HG02852 (cell line): ENCODE measurements around the gene DMXL1.
A peak's percentile ranks its signal among the peaks of the same experiment; 100 is the strongest.

Source experiments
- ATAC-seq: cut with Tn5 transposase; IDR thresholded peaks from one replicate; pipeline ENCODE4 v1.9.1; 2021; ENCODE audit warnings: mild to moderate bottlenecking, moderate library complexity; ENCODE audit not compliant: unreplicated experiment

DMXL1 gene

DNA sequence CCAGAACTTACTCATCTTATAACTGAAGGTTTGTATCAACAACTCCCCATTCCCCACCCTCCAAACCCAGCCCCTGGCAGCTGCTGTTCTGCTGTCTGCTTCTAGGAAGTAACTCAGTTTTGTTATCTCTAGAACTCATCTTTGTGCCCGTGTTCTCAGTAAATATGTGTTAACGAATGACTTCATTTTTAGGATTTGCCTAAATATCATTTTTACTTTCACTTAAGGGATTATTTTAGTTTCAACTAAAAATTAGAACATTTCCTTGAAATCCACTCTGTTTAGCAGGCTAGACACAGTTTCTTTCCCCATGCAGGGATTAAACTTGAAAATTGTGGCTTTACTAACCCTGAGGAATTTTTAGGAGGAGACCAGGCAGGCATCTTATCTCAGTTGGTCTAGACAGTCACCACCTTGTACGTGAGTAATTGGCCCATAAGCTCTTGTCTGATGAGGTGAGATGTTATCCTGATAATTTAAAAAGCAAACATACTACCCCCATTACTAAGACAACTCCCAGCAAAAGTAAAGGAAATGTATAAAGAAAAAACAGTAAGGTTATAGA is 216.7 kb downstream of the DMXL1 start:
- peak; percentile 41 for ATAC-seq

DNA sequence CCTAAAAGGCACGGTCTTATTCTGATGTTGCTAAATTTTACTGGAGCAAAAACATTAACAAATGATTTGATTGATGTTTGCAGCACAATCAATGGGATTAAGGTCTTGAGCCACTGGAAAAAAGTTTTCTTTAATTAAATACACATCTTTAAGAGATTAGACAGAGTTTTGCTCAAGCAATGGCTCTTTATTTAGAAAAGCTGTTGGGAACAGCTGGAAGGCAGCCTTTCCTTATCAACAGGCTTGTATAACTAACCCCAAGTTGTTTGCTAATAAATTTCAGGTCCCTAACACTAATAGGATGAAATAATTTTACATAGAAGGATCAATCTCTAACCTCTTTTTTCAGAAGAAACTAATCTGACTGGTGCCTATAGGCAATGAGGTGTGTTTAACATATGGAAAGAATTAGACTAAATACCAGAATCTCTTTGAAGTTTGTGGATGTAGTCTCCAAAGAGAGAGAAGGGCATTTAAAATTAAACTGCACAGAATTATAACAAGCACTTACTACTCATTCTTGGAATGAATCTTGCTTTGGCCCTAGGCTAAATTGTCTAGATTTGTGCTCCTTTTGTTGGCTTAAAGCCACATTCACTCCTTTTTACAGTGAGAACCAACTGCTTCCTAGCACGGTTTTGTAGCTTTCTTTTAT is 217.6 kb downstream of the DMXL1 start:
- ATAC-seq = no peak

- no peak for ATAC-seq
These were observed 218.7 kb downstream of the DMXL1 start for GRCh38 chr5:119289438-119290044.

DNA sequence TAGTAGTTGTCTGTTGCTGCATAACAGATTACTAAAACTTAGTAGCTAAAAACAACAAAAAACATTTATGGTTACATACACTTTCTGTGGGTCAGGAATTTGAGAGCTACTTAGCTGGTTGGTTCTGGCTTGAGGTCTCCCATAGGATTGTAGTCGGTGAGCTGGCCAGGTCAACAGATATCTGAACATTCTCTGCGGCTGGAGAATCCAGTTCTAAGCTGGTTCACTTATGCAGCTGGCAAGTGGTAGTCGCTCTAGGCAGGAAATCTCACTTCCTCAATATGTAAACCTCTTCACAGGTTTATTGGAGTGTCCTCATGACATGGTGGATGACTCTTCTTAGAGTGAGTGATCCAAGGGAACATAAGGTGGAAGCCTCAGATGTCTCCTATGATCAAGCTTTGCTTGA is 219.3 kb downstream of the DMXL1 start:
- ATAC-seq = peak; percentile 81

- no peak for ATAC-seq
These were observed 219.7 kb downstream of the DMXL1 start for GRCh38 chr5:119290607-119291006.

- no peak for ATAC-seq
These were observed 220.2 kb downstream of the DMXL1 start for GRCh38 chr5:119291056-119291455.

DNA sequence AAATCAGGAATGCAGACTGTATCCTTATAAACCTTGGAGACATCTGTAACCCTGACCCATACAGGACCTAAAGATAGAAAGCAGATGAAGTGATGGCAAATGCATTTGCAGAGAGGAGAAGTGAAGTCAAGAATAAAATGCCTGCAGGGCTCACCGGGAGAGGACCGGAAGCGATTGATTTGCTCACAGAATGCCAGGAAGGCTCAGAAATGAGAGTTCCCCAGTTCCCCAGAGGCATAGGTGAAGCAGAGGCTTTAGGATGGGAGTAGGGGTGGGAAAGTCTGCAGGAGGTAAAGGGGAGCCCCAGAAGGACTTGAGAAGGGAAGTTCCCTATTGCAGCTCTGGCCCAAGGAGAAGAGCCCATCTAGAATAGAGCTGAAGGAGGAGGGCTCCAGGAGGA is 221.0 kb downstream of the DMXL1 start:
- ATAC-seq = no peak

- no peak for ATAC-seq
These were observed 222.0 kb downstream of the DMXL1 start for GRCh38 chr5:119292701-119293515.

- ATAC-seq = no peak
These were observed 222.6 kb downstream of the DMXL1 start for GRCh38 chr5:119293516-119293829.
